Ishikawa (cell line): ENCODE data around the gene LY6G6D.

ENCODE experiments used
- CEBPB ChIP-seq: IDR thresholded peaks from 2 replicates; pipeline ENCODE4 v1.6.1; 2012
- CREB1 ChIP-seq: IDR thresholded peaks from 2 replicates; pipeline ENCODE4 v1.6.1; 2012; ENCODE audit warnings: low read depth
- EGR1 ChIP-seq: IDR thresholded peaks from 2 replicates; pipeline ENCODE4 v1.6.1; 2012
- EP300 ChIP-seq: IDR thresholded peaks from 2 replicates; pipeline ENCODE4 v1.6.1; 2012; ENCODE audit warnings: borderline replicate concordance
- FOXM1 ChIP-seq: IDR thresholded peaks from 2 replicates; pipeline ENCODE4 v1.6.1; 2012; ENCODE audit warnings: low read depth, borderline replicate concordance
- NFIC ChIP-seq: IDR thresholded peaks from 2 replicates; pipeline ENCODE4 v1.6.1; 2012
- RAD21 ChIP-seq: IDR thresholded peaks from 2 replicates; pipeline ENCODE4 v1.6.1; 2012; ENCODE audit warnings: low read depth
- TAF1 ChIP-seq: IDR thresholded peaks from 2 replicates; pipeline ENCODE4 v1.6.1; 2012; ENCODE audit warnings: low read depth, mild to moderate bottlenecking
- TCF12 ChIP-seq: IDR thresholded peaks from 2 replicates; pipeline ENCODE4 v1.6.1; 2012; ENCODE audit warnings: low read depth
- TEAD4 ChIP-seq: IDR thresholded peaks from 2 replicates; pipeline ENCODE4 v1.6.1; 2012
- YY1 ChIP-seq: IDR thresholded peaks from 2 replicates; pipeline ENCODE4 v1.6.1; 2012; ENCODE audit warnings: low read depth
- ZBTB7A ChIP-seq: IDR thresholded peaks from 2 replicates; pipeline ENCODE4 v1.6.1; 2012; ENCODE audit warnings: low read depth
- TF ChIP-seq, protein P1 (sequence below): IDR thresholded peaks from 2 replicates; pipeline ENCODE4 v1.6.1; 2012
- TF ChIP-seq, protein P2 (sequence below): IDR thresholded peaks from 2 replicates; pipeline ENCODE4 v1.6.1; 2012
- TF ChIP-seq, protein P3 (sequence below): IDR thresholded peaks from 2 replicates; pipeline ENCODE4 v1.6.1; 2012; ENCODE audit warnings: low read depth, mild to moderate bottlenecking

Gene LY6G6D

DNA sequence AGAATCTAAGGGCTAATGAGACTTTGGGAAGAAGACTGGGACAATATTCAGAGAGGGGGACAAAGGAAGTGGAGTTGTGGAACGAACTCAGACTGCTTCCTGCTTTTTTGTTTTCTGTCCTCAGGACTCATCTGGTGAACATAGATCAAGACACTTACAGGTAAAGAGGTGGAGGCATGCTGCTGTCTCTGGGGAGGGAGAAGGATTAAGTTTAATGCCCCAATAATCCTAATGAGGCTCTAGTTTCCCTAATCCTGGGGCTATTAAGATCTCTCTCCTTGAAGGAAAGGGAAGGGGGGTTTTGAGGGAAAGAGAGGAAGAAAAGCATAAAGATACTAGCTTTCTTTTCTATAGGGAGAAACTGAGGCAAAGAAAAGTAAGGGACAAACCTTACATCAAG is 29.3 kb downstream of the LY6G6D start:
- TF ChIP-seq ZBTB7A: no peak
- TF ChIP-seq TEAD4: no peak
- TF ChIP-seq TAF1: no peak
- TF ChIP-seq EGR1: no peak
- TF ChIP-seq, protein P1, sequence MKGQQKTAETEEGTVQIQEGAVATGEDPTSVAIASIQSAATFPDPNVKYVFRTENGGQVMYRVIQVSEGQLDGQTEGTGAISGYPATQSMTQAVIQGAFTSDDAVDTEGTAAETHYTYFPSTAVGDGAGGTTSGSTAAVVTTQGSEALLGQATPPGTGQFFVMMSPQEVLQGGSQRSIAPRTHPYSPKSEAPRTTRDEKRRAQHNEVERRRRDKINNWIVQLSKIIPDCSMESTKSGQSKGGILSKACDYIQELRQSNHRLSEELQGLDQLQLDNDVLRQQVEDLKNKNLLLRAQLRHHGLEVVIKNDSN: no peak
- TF ChIP-seq, protein P2, sequence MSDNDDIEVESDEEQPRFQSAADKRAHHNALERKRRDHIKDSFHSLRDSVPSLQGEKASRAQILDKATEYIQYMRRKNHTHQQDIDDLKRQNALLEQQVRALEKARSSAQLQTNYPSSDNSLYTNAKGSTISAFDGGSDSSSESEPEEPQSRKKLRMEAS: no peak
- no peak for TF ChIP-seq YY1
- no peak for TF ChIP-seq CEBPB

DNA sequence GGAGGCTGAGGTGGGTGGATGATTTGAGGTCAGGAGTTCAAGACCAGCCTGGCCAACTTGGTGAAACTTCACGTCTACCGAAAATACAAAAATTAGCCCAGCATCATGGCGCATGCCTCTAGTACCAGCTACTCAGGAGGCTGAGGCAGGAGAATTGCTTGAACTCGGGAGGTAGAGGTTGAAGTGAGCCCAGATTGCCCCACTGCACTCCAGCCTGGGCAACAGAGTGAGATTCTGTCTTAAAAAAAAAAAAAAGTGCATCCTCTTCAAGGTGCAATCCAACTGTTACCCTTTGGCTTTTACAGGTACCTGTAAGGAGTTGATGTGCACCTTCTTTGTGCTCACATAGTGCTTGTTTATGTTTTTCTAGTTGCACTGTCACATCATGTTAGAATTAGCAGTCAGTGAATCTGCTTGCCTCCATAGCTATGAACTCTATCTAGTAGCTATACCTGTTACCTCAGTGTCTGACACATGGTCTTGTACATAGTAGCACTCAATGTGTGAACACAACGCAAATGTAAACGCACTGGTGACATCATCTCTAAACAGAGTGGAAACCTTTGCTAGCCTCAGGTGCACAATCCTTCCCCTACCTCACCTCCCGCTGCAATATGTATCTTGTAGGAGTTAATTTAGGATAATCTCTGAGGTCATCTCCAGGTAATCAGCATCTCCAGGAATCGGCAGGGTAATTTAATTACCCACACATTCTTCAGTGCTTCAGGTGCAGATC is 34.3 kb downstream of the LY6G6D start:
- TF ChIP-seq CREB1 (no peak), TCF12 (no peak), TAF1 (no peak), FOXM1 (no peak), NFIC (no peak), RAD21 (no peak), CEBPB (no peak), ZBTB7A (no peak), EGR1 (no peak), TEAD4 (no peak), EP300 (no peak), YY1 (no peak)
- TF ChIP-seq, protein P1: no peak
- TF ChIP-seq, protein P2: no peak
- TF ChIP-seq, protein P3, sequence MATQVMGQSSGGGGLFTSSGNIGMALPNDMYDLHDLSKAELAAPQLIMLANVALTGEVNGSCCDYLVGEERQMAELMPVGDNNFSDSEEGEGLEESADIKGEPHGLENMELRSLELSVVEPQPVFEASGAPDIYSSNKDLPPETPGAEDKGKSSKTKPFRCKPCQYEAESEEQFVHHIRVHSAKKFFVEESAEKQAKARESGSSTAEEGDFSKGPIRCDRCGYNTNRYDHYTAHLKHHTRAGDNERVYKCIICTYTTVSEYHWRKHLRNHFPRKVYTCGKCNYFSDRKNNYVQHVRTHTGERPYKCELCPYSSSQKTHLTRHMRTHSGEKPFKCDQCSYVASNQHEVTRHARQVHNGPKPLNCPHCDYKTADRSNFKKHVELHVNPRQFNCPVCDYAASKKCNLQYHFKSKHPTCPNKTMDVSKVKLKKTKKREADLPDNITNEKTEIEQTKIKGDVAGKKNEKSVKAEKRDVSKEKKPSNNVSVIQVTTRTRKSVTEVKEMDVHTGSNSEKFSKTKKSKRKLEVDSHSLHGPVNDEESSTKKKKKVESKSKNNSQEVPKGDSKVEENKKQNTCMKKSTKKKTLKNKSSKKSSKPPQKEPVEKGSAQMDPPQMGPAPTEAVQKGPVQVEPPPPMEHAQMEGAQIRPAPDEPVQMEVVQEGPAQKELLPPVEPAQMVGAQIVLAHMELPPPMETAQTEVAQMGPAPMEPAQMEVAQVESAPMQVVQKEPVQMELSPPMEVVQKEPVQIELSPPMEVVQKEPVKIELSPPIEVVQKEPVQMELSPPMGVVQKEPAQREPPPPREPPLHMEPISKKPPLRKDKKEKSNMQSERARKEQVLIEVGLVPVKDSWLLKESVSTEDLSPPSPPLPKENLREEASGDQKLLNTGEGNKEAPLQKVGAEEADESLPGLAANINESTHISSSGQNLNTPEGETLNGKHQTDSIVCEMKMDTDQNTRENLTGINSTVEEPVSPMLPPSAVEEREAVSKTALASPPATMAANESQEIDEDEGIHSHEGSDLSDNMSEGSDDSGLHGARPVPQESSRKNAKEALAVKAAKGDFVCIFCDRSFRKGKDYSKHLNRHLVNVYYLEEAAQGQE: no peak

DNA sequence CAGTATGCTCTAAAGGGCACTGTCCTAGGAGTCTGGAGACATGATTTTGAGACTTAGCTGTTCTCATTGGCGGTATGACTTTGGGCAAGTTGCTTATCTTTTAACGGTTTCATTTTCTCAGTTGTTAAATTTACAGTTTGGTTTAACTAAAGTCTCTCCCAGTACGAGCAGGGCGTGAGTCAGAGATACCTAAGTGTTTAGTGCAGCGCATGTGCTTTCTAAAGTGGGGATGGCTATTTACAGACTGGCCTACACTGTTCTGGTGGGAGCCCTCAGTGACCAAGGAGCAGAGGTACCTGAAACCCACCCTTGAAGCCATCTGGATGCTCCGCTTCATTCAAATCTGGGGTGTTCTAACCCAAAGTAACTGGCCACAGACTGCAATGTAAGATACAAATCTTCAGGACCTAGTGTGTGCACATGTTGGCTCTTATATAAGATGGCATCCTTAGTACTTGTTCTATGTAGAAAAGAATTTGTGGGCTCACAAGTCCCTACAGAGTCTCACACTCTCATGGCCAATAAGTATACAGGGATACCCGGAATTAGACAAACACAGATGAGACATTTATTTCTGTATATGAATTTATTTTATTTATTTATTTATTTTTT is 35.4 kb downstream of the LY6G6D start:
- no peak for TF ChIP-seq EGR1
- TF ChIP-seq ZBTB7A: no peak
- TF ChIP-seq TEAD4: no peak
- no peak for TF ChIP-seq CEBPB
- no peak for TF ChIP-seq EP300
- TF ChIP-seq, protein P3: no peak
- no peak for TF ChIP-seq FOXM1
- TF ChIP-seq, protein P1: no peak
- no peak for TF ChIP-seq NFIC
- no peak for TF ChIP-seq RAD21

DNA sequence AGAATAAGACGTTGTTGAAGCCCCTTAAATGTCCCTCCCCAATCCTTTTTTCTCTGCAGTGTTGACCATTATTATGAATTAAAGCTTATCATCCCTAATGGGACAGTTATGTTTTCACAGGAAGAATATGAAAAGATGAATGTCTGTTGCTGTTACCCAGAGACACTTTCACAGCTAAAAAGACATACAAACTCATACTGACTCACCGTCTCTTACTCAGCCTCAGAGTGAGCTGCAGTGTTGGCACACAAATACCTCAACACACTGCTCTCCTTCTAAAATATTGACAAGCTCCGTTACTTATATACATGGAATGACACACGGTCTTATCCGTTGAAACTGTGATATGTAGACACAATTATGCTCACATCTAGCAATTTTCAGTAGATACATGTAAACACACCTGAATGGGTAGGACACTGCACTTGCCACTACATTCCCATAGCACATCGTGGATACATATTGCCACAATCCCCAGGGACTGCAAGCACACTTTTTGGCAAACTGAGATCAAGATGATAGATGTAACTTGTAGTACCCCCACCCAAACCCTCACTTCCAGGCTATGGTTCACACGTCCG is 37.7 kb downstream of the LY6G6D start:
- no peak for TF ChIP-seq FOXM1
- TF ChIP-seq TAF1: no peak
- no peak for TF ChIP-seq EGR1
- no peak for TF ChIP-seq EP300
- no peak for TF ChIP-seq TCF12
- TF ChIP-seq, protein P2: no peak
- no peak for TF ChIP-seq ZBTB7A
- TF ChIP-seq NFIC: no peak
- TF ChIP-seq CREB1: no peak
- TF ChIP-seq, protein P1: no peak
- TF ChIP-seq CEBPB: no peak
- TF ChIP-seq YY1: no peak
- TF ChIP-seq RAD21: no peak
- TF ChIP-seq TEAD4: no peak
- TF ChIP-seq, protein P3: no peak
